Measurements from ENCODE around the gene RAD51B.

DNA sequence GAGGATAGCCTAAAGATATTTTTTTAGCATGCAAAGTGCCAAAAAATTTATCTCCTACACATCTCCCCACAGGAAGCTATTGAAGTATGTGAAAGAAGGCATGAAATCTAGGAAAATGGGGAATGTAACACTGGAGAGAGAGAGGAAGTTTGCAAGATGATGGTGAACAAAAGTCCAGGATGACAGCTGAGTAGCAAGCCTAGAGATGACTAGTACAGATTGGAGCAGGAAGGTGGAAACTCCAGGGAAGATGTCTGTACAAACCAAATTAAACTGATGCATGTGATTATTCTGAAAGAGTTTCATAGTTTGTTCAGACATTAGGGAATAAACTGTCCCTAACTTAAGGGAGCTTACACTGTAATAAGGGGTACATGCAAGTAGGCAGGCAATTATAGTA lies 99.3 kb downstream of the RAD51B start:
- TF ChIP-seq, protein P1, sequence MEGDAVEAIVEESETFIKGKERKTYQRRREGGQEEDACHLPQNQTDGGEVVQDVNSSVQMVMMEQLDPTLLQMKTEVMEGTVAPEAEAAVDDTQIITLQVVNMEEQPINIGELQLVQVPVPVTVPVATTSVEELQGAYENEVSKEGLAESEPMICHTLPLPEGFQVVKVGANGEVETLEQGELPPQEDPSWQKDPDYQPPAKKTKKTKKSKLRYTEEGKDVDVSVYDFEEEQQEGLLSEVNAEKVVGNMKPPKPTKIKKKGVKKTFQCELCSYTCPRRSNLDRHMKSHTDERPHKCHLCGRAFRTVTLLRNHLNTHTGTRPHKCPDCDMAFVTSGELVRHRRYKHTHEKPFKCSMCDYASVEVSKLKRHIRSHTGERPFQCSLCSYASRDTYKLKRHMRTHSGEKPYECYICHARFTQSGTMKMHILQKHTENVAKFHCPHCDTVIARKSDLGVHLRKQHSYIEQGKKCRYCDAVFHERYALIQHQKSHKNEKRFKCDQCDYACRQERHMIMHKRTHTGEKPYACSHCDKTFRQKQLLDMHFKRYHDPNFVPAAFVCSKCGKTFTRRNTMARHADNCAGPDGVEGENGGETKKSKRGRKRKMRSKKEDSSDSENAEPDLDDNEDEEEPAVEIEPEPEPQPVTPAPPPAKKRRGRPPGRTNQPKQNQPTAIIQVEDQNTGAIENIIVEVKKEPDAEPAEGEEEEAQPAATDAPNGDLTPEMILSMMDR (IDR thresholded peaks at IDR 0.05; ENCODE audit: insufficient read depth, low read length), result no peak
- no peak for TF ChIP-seq POLR2AphosphoS5 (IDR thresholded peaks at IDR 0.05; ENCODE audit: low read depth)
- TF ChIP-seq SPI1 (IDR thresholded peaks at IDR 0.05; ENCODE audit: borderline replicate concordance, low read depth), result no peak
- TF ChIP-seq GABPA (IDR thresholded peaks at IDR 0.05; ENCODE audit: low read depth), result no peak

Measured in HL-60 (cell line).